ENCODE results near the gene DAPK2. TPM values are rescaled to one million over a fixed set of nuclear protein-coding genes. Genes with fewer than 3 reads are reported as not detected.

Gene DAPK2
- polyA plus RNA-seq, 1 donor: 4.4 TPM

DNA sequence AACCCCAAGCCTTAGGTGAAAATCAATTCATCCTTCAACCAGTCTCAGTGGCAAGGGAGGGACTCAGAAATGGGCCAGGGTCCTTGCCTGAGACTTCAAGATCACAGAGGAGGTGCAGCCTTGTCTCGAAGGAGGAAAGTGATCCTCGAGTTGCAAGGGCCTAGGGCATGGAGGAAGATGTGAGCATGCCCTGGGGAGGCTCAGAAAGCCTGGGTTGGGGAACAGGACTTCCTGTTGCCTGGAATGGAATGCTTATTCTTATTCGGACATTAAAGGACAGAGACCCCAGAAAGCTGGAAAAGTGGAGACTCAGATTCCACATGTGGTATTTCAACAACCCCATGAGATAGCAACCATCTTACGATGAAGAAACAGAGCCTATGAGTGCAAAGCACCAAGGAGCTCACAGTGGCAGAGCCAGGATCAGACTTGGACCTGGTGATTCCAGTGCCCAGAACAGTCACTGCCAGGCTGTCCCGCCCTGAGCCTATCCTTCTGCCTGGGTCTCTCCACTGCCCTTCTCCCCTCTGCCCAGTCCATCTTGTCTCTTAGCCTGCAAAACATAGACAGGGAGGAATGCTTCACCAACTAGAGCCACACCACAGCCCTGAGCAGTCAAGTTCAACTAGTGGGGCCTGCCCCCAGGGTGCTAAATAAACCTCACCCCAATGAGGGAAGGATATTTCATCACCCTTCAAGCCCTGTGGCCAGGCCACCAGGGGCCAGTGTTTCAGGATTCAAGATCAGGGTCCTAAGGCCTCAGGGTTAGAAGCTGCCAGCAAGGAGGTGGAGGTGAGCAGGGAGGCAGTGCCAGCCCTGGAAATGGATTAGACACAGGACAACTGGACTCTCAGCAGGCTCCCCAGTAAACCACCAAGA is 21.9 kb downstream of the DAPK2 start:
- no peak for DNase-seq (ENCODE audit: low read depth)

- DNase-seq (ENCODE audit: low read depth): no peak
Measured at GRCh38 chr15:64023220-64023619, 23.1 kb downstream of the DAPK2 start.

GRCh38 chr15:64022571-64022970 is 23.7 kb downstream of the DAPK2 start:
- no peak for DNase-seq (ENCODE audit: low read depth)

DNA sequence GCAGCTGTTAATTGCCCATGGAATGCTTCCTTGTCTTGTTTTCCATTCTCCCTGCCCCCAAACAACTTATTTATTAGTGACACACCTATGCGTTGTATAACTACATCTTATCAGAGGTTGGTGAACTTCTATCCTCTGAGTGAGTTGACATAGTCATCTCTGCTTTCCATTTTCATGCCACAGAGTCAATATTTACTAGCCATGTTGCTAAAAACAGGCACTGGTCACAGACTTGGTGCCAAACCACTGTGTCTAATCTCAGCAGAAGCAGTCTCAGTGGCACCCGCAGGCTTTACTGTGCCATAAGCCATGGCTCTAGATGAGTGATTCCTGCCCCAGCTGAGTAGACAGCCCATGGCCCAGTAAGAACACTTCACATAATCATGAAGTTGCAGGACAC is 26.5 kb downstream of the DAPK2 start:
- DNase-seq (ENCODE audit: low read depth): no peak

GRCh38 chr15:64017591-64018163 is 28.6 kb downstream of the DAPK2 start:
- DNase-seq (ENCODE audit: low read depth): no peak

DNA sequence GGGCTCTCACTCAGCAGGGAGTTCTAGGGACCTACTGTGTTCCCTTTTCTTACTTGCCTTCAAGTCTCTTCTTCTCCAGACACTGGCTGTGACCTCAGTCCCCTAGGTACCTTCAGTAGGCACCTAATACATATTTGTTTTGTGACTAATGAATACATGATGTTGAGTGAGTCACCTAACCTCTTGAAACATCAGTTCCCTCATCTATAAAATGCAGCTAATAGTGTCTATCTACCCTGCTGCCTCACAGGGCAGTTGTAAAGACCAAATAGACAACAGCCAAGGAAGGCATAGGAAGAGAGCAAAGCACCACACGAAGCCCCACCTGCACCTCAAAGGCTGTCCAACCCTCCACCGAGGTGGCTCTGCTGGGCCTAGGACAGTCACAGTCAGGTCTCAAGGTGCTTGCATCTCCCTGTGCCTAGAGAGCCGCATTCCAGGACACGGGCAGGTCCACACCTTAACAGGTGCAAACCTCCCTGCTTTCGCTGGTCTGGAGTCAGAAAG is 29.1 kb downstream of the DAPK2 start:
- DNase-seq (ENCODE audit: low read depth): no peak

GRCh38 chr15:64016257-64016656 is 30.0 kb downstream of the DAPK2 start:
- no peak for DNase-seq (ENCODE audit: low read depth)

DNA sequence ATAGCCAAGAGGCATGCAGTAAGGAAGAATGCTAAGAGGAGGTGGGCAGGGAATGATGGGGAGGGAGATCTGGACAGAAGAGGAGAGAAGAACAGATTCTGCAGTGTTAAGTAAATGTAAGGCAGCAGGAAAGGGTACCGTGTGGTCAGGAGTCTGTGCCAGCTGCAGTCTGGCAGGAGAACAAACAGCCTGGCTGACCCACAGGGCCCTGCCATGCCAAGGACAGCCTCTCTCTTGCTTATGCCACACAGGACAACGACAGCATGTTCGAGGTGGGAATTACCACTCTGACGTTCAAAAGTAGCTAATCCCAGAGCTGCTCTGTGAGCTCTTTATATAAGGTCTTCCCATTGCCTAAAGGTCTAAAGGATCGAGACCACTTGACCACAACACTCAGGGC is 31.3 kb downstream of the DAPK2 start:
- no peak for DNase-seq (ENCODE audit: low read depth)

DNA sequence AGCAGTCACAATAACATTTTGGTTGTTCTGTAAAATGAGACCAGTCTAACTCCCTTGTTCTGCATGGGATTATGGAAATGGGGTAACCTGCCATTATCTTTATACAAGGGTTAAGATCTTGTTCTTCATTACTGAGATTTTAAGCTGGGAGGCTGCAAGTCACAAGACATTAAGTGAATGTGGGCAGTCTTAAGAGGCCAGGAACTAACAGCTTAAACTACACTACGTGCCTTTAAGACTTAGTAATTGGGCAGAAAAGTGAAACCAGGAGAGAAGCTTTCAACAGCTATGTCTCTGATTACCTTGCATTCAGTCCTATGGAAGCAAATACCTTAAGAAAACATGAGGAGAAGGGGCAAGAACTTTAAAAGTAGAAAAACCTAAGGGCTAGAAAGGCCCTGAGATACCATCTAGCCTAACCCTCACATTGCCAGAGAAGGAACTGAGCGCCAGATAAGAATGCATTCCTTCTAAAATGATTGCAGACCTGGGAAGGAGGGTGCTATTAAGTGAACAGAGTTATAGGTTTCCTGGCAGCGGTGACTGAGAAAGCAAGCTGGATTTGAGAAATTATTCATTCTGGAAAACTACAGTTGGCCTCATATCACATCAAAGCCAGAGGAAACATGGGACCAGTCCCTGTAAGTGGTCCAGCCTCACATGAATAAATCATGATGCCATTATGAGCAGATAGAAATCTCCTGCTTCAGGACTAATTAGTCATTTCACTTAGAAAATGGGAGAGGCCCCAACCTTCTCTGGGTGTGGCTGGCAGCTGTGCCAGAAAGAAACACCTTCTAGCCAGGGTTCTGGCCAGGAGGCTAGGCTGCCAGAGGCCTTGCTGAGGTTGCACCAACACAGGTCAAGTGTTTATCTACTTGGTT is 32.9 kb downstream of the DAPK2 start:
- no peak for DNase-seq (ENCODE audit: low read depth)

- DNase-seq (ENCODE audit: low read depth): no peak
Measured at GRCh38 chr15:64011736-64012135, 34.5 kb downstream of the DAPK2 start.

- DNase-seq (ENCODE audit: low read depth): no peak
Measured at GRCh38 chr15:64010719-64011118, 35.6 kb downstream of the DAPK2 start.

- no peak for DNase-seq (ENCODE audit: low read depth)
Measured at GRCh38 chr15:64009798-64010261, 36.5 kb downstream of the DAPK2 start.

- DNase-seq (ENCODE audit: low read depth): no peak
Measured at GRCh38 chr15:64009241-64009640, 37.0 kb downstream of the DAPK2 start.

GRCh38 chr15:64008177-64008576 is 38.1 kb downstream of the DAPK2 start:
- no peak for DNase-seq (ENCODE audit: low read depth)

- no peak for DNase-seq (ENCODE audit: low read depth)
Measured at GRCh38 chr15:64006642-64007041, 39.6 kb downstream of the DAPK2 start.

DNA sequence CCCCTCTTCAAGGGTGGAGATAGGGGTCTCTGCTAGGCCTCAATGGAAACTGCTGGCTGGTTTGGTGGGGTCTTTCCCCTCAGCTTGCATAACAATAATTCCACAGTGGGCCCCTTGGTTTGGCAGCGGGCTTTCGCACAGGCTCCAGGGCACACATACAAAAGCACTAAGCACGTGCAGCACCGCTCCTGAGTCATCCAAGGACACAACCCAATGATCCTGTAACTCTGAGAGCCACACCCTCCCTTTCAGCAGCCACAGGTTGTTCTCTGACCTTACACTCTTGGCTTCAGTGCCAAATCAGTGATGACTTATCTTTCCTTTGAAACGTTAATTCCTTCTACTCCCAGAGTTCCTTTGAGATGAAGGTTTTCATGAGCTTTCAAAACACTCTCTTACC is 41.7 kb downstream of the DAPK2 start:
- DNase-seq (ENCODE audit: low read depth): no peak

DNA sequence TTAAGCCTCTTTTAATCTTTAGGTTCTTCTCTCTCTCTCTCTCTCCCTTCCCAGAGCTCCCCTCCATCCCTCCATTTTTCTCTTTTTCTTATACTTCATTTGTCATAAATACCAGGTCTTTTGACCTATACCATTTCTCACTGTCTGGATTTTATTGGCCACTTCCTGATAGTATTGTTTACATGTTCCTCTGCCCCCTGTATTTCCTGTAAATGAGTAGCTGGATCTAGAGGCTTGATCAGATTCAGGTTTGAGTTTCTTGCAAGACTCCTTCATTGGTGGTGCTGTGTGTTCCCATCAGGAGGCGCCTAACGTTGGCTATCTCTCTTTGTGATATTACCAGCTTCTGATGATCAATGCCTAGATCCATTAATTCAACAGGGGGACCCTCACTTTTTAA is 42.2 kb downstream of the DAPK2 start:
- no peak for DNase-seq (ENCODE audit: low read depth)

DNA sequence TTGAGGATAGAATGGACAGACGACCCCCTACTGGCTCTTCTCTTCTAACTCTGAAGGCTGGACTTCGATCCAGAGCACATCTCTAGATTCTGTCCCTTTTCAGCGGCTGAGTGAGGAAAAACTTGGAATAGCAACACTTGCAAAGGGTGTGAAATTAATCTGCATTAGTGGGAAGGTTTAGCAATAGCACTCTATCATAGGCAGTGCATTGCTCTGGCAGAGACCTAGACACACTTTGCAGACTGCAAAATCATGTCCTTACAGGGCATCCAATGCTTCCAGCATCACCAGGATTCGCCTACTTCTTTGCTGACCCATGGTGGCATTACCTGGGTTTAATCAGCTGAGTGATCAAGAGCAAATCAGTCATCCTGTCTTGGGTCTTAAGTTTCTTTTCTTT is 43.1 kb downstream of the DAPK2 start:
- no peak for DNase-seq (ENCODE audit: low read depth)

DNA sequence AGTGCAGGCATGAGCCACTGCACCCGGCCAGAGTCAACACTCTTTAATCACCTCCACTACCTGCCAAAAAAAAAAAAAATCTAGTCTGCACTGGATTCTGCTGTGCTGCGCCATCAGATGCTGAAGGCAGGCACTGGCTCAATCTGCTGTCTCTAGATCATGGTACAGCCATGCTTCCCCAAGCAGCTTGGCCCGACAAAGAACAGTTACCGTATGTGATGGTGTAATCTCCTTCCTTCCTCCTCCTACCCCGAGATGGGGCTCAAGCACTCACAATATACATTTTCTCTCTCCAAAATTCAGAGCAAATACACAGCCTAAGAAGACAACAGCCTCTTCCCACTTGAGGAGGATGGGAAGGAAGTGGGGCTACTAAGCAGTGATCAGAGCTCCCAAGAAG is 45.1 kb downstream of the DAPK2 start:
- no peak for DNase-seq (ENCODE audit: low read depth)

DNA sequence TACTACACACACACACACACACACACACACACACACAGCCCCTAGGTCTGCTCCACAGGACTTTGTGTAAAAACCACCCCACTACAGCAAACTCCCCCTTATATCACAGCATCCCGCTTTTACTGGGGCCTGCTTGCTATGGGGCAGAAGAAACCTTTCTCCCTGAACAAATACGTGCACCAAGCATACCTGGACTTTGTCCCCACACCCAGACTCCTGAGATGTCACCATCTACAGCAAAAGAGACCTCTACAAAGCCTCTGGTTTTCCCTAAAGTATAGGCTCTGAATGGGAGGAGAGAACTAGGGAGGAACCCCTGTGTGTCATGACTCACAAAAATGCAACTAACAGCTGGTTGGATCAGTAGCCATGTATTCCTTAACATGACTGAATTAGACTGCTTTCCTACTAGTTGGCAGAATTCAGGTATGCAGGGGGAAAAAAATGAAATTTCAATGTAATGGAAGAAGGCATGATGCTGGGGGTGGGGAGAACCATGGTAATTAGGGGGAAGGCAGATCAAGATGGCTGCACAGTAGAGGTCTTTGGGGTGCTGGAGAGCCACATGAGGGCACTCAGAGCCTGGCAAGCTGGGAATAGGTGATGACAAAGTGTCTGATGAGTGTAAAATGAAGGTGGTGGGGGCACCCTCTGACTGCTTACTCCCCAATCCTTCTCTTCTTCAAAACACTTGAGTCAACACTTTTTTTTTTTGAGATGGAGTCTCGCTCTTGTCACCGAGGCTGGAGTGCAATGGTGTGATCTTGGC is 45.9 kb downstream of the DAPK2 start:
- no peak for DNase-seq (ENCODE audit: low read depth)

GRCh38 chr15:63999177-63999576 is 47.1 kb downstream of the DAPK2 start:
- DNase-seq (ENCODE audit: low read depth): no peak

All from forelimb muscle (tissue), 1 donor.